ENCODE data around the gene PARVA. TPM values are rescaled to one million over a fixed set of nuclear protein-coding genes. Genes with fewer than 3 reads are reported as not detected.

The PARVA gene
- polyA plus RNA-seq, 2 of the 4 experiments (the other 2 are of a cell fraction): 25.5 to 26.1 TPM

DNA sequence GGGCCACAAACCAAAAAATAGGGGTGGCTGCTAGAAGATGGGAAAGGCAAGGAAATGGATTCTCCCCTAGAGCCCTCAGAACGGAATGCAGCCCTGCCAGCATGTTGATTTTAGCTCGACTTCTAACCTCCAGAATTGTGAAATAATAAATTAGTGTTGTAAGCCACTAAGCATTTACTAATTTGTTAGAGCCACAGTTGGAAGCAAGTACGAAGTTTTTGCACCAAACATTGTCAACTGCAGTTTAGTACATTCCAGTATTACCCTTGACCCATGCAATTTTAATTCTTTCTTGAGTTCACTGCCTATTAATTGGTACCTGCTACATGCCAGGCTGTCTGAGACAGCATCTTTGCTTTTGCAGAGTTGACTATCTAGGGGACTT lies 32.2 kb downstream of the PARVA start:
- Histone ChIP-seq H3K4me3 (no peak overlapping the region), H3K9me3 (no peaks in the 10 kb centered on the region), H3K27ac (no peak overlapping the region), H3K4me2 (no peak overlapping the region), H3K4me1 (peaks cover 23% of the 10 kb centered on the region)
- DNase-seq (ENCODE audit: low read depth in 1 of 2, low spot score in 1 of 2) (no peak), ATAC-seq (no peak), FAIRE-seq (no peak)
- no peak for TF ChIP-seq ZFP36 (IDR thresholded peaks at IDR 0.05; ENCODE audit: borderline replicate concordance, partially characterized antibody)
- TF ChIP-seq CHD4 (IDR thresholded peaks at IDR 0.05; ENCODE audit: borderline replicate concordance): no peak
- no peak for TF ChIP-seq TFCP2L1 (CRISPR knock-in tag; IDR thresholded peaks at IDR 0.05)
- TF ChIP-seq BHLHE40 (IDR thresholded peaks at IDR 0.05; ENCODE audit: low read depth, low read length): no peak
- no peak for TF ChIP-seq NR3C1 (IDR thresholded peaks at IDR 0.05)
- no peak for TF ChIP-seq NFE2L2 (conservative IDR thresholded peaks at IDR 0.05; ENCODE audit: low read length)
- TF ChIP-seq MAZ (IDR thresholded peaks at IDR 0.05; ENCODE audit: borderline replicate concordance, low read depth, low read length): no peak
- no peak for TF ChIP-seq PHF8 (IDR thresholded peaks at IDR 0.05; ENCODE audit: borderline replicate concordance, low read depth)
- no peak for TF ChIP-seq HEYL (CRISPR knock-in tag; IDR thresholded peaks at IDR 0.05)
- TF ChIP-seq CBX2 (IDR thresholded peaks at IDR 0.05; ENCODE audit: borderline replicate concordance, low read depth): no peak
- no peak for TF ChIP-seq ZNF302 (CRISPR knock-in tag; IDR thresholded peaks at IDR 0.05)
- no peak for TF ChIP-seq HMGXB4 (CRISPR knock-in tag; IDR thresholded peaks at IDR 0.05; ENCODE audit: borderline replicate concordance)
- no peak for TF ChIP-seq HOXB5 (CRISPR knock-in tag; IDR thresholded peaks at IDR 0.05)
- no peak for TF ChIP-seq SMC3 (IDR thresholded peaks at IDR 0.05)
- TF ChIP-seq FOSB (CRISPR knock-in tag; IDR thresholded peaks at IDR 0.05): no peak
- TF ChIP-seq EHF (CRISPR knock-in tag; IDR thresholded peaks at IDR 0.05): no peak
- TF ChIP-seq FOSL2 (IDR thresholded peaks at IDR 0.05): no peak
- no peak for TF ChIP-seq FOSL2 (CRISPR knock-in tag; IDR thresholded peaks at IDR 0.05)
- no peak for TF ChIP-seq TP53 (CRISPR knock-in tag; IDR thresholded peaks at IDR 0.05)
- no peak for TF ChIP-seq ZSCAN20 (CRISPR knock-in tag; IDR thresholded peaks at IDR 0.05)
- WGBS (ENCODE audit: missing lambda C conversion rate): 50% methylated on average over 3 of the region's 3 CpGs
- CTCF ChIA-PET: interaction anchor here (0.7 to 1.6 kb wide), 8 partner anchors 10 to 473 kb away, joined by 3 to 11 read pairs (median 4); partner anchors contain the start of gene PARVA
- POLR2A ChIA-PET: no interaction called here

GRCh38 chr11:12410006-12410728 lies 32.8 kb downstream of the PARVA start:
- FAIRE-seq (no peak), ATAC-seq (peak; percentile 45 to 60), DNase-seq (ENCODE audit: low read depth in 1 of 2, low spot score in 1 of 2) (peak; percentile 21 to 37)
- TF ChIP-seq ZFP36 (IDR thresholded peaks at IDR 0.05; ENCODE audit: borderline replicate concordance, partially characterized antibody) (no peak), SMC3 (IDR thresholded peaks at IDR 0.05) (peak; percentile 38; the same call in 1 of the 3 replicates), ZNF302 (CRISPR knock-in tag; IDR thresholded peaks at IDR 0.05) (no peak), FOSB (CRISPR knock-in tag; IDR thresholded peaks at IDR 0.05) (no peak), MAZ (IDR thresholded peaks at IDR 0.05; ENCODE audit: borderline replicate concordance, low read depth, low read length) (no peak), CBX2 (IDR thresholded peaks at IDR 0.05; ENCODE audit: borderline replicate concordance, low read depth) (no peak), BHLHE40 (IDR thresholded peaks at IDR 0.05; ENCODE audit: low read depth, low read length) (no peak), EHMT2 (IDR thresholded peaks at IDR 0.05; ENCODE audit: low read depth) (no peak), FOSL2 (IDR thresholded peaks at IDR 0.05) (no peak), FOSL2 (CRISPR knock-in tag; IDR thresholded peaks at IDR 0.05) (no peak), RAD21 (conservative IDR thresholded peaks at IDR 0.05 in 1 of 2, IDR thresholded peaks at IDR 0.05 in 1 of 2) (peak; percentile 34 to 49), HEYL (CRISPR knock-in tag; IDR thresholded peaks at IDR 0.05) (no peak), RFX5 (IDR thresholded peaks at IDR 0.05) (no peak), EHF (CRISPR knock-in tag; IDR thresholded peaks at IDR 0.05) (no peak), TFCP2L1 (CRISPR knock-in tag; IDR thresholded peaks at IDR 0.05) (no peak), POLR2AphosphoS2 (conservative IDR thresholded peaks at IDR 0.05; ENCODE audit: low read length) (no peak), JUNB (IDR thresholded peaks at IDR 0.05) (no peak), KDM1A (IDR thresholded peaks at IDR 0.05; ENCODE audit: low read depth) (no peak), CHD4 (IDR thresholded peaks at IDR 0.05; ENCODE audit: borderline replicate concordance) (no peak)
- TF ChIP-seq, protein P1, sequence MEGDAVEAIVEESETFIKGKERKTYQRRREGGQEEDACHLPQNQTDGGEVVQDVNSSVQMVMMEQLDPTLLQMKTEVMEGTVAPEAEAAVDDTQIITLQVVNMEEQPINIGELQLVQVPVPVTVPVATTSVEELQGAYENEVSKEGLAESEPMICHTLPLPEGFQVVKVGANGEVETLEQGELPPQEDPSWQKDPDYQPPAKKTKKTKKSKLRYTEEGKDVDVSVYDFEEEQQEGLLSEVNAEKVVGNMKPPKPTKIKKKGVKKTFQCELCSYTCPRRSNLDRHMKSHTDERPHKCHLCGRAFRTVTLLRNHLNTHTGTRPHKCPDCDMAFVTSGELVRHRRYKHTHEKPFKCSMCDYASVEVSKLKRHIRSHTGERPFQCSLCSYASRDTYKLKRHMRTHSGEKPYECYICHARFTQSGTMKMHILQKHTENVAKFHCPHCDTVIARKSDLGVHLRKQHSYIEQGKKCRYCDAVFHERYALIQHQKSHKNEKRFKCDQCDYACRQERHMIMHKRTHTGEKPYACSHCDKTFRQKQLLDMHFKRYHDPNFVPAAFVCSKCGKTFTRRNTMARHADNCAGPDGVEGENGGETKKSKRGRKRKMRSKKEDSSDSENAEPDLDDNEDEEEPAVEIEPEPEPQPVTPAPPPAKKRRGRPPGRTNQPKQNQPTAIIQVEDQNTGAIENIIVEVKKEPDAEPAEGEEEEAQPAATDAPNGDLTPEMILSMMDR (IDR thresholded peaks at IDR 0.05): peak; percentile 40; the same call in 2 of the 3 replicates
- no peak overlapping the region for H3K4me3 ChIP-seq
- no peak overlapping the region for H3K4me2 ChIP-seq
- ChIA-PET POLR2A (no interaction called here), CTCF (interaction anchor here (0.6 to 2.5 kb wide), 15 partner anchors 10 to 473 kb away, joined by 3 to 12 read pairs (median 4); no protein-coding TSS in a partner anchor)
- WGBS (ENCODE audit: missing lambda C conversion rate): 80% methylated on average over 10 of the region's 10 CpGs
- H3K27ac ChIP-seq: peak overlapping the region in 1 of 2 experiments; percentile 61; a peak in 3 of 6 replicates
- H3K4me1 ChIP-seq: peaks cover 23% of the 10 kb centered on the region
- no peaks in the 10 kb centered on the region for H3K9me3 ChIP-seq

Measured in A549 (cell line).